B cell (primary cell): ENCODE data around the gene EXOC6. TPM values are rescaled to one million over a fixed set of nuclear protein-coding genes. Genes with fewer than 3 reads are reported as not detected.

Experiments used
- ATAC-seq: fragments of 200-7000 bp; cut with Tn5 transposase; one replicate; pipeline ENCODE4 v1.10.0; 2021; ENCODE audit warnings: low read depth, mild to moderate bottlenecking, moderate number of reproducible peaks, moderate library complexity
- CTCF ChIA-PET: fragments of 350-600 bp; sonication (Branson Sonifier 250); formaldehyde crosslinking; loops from one replicate; lab custom pipeline; 2021; ENCODE audit warnings: antibody characterized with exemption, inconsistent platforms; lab: Charles Lee
- POLR2A ChIA-PET: fragments of 350-600 bp; sonication (Branson Sonifier 250); formaldehyde crosslinking; loops from one replicate; lab custom pipeline; 2021; ENCODE audit warnings: antibody characterized with exemption; lab: Charles Lee
- DNase-seq: peaks from one replicate; pipeline ENCODE4 v3.0.0; 2013
- H2AFZ ChIP-seq: 2 replicates; pipeline ENCODE4 v1.6.1; 2012; ENCODE audit warnings: mild to moderate bottlenecking, low read depth, low read length; ENCODE audit not compliant: insufficient read depth, poor library complexity, severe bottlenecking
- H3K27ac ChIP-seq, 2 donors: 1 replicate in 1 of 2; 2 replicates in 1 of 2; pipeline ENCODE4 v1.5.1; 2012 to 2013; ENCODE audit warnings: low read length in 2 of 2, mild to moderate bottlenecking in 2 of 2, moderate library complexity in 1 of 2
- H3K27me3 ChIP-seq, 4 experiments: fragments of 200-600 bp in 1 of 4; sonication (generic) in 1 of 4; replicated peaks in 1 of 4; 1 replicate in 2 of 4; 2 replicates in 2 of 4; pipeline versions ENCODE4 v1.6.1 to v1.7.0; 2013 to 2016; ENCODE audit warnings: low read length in 3 of 4, mild to moderate bottlenecking in 2 of 4, mixed read lengths in 1 of 4, moderate library complexity in 1 of 4; ENCODE audit not compliant: insufficient read depth in 4 of 4, control insufficient read depth in 3 of 4; ENCODE audit errors: control extremely low read depth in 1 of 4
- H3K36me3 ChIP-seq, 2 experiments: replicated peaks in 1 of 2; 1 replicate in 1 of 2; 2 replicates in 1 of 2; pipeline versions ENCODE4 v1.6.1 to v1.7.1; 2013; ENCODE audit warnings: low read length in 1 of 2; ENCODE audit not compliant: insufficient read depth in 2 of 2, control insufficient read depth in 1 of 2; ENCODE audit errors: control extremely low read depth in 1 of 2, extremely low read depth in 1 of 2
- H3K4me1 ChIP-seq, 2 donors: fragments of 200-600 bp in 1 of 2; sonication (generic) in 1 of 2; 1 replicate in 1 of 2; 2 replicates in 1 of 2; pipeline versions ENCODE4 v1.5.1 to v1.6.1; 2013 to 2017; ENCODE audit warnings: low read length in 2 of 2; ENCODE audit not compliant: control insufficient read depth in 2 of 2, insufficient read depth in 2 of 2
- H3K4me2 ChIP-seq: replicated peaks from 2 replicates; pipeline ENCODE3; 2012; ENCODE audit warnings: mild to moderate bottlenecking, low read depth, low read length; ENCODE audit not compliant: poor library complexity, severe bottlenecking
- H3K4me3 ChIP-seq, 5 experiments: fragments of 200-600 bp in 1 of 5; sonication (generic) in 1 of 5; 1 replicate in 3 of 5; 2 replicates in 2 of 5; pipeline versions ENCODE4 v1.5.1 to v1.7.0; 2011 to 2016; ENCODE audit warnings: low read length in 4 of 5, mild to moderate bottlenecking in 4 of 5, low read depth in 2 of 5, control low read depth in 1 of 5, moderate library complexity in 1 of 5; ENCODE audit not compliant: insufficient read depth in 1 of 5; ENCODE audit errors: control extremely low read depth in 1 of 5, extremely low read depth in 1 of 5
- H3K79me2 ChIP-seq: fragments of 200-600 bp; sonication (generic); one replicate; pipeline ENCODE4 v1.6.0; 2016; ENCODE audit warnings: low read length; ENCODE audit not compliant: control insufficient read depth, insufficient read depth
- H3K9ac ChIP-seq: fragments of 200-600 bp; sonication (generic); 2 replicates; pipeline ENCODE4 v1.6.1; 2017; ENCODE audit warnings: mild to moderate bottlenecking, low read length, moderate library complexity
- H3K9me3 ChIP-seq, 3 donors: one replicate each; pipeline versions ENCODE4 v1.6.1 to v1.7.1; 2013; ENCODE audit warnings: low read length in 2 of 3; ENCODE audit not compliant: control insufficient read depth in 2 of 3, insufficient read depth in 1 of 3; ENCODE audit errors: control extremely low read depth in 1 of 3
- H4K20me1 ChIP-seq: 2 replicates; pipeline ENCODE4 v1.6.0; 2012; ENCODE audit warnings: mild to moderate bottlenecking, low read length; ENCODE audit not compliant: insufficient read depth, control insufficient read depth, poor library complexity, severe bottlenecking
- H3K27ac Mint-ChIP-seq: one replicate; pipeline ENCODE4 v1.8.0; 2021; ENCODE audit warnings: mixed read lengths
- H3K27me3 Mint-ChIP-seq: one replicate; pipeline ENCODE4 v1.8.0; 2021; ENCODE audit warnings: mixed read lengths
- H3K4me1 Mint-ChIP-seq: one replicate; pipeline ENCODE4 v1.8.0; 2021; ENCODE audit warnings: mixed read lengths
- H3K4me3 Mint-ChIP-seq: one replicate; pipeline ENCODE4 v1.8.0; 2021; ENCODE audit warnings: mixed read lengths
- H3K9me3 Mint-ChIP-seq: one replicate; pipeline ENCODE4 v1.8.0; 2022; ENCODE audit warnings: mixed read lengths; ENCODE audit not compliant: insufficient read depth
- CTCF ChIP-seq: fragments of 200-600 bp; IDR thresholded peaks from one replicate; pipeline ENCODE4 v1.8.0; 2022; ENCODE audit warnings: antibody characterized with exemption, mild to moderate bottlenecking
- EZH2 ChIP-seq: IDR thresholded peaks from 2 replicates; pipeline ENCODE4 v1.6.1; 2012; ENCODE audit warnings: borderline replicate concordance, low read depth, mild to moderate bottlenecking, moderate library complexity, low read length; ENCODE audit not compliant: insufficient read depth, poor library complexity, severe bottlenecking
- WGBS: methylation state at CpG from one replicate; pipeline ENCODE4 v1.1.5; 2013; ENCODE audit warnings: missing lambda C conversion rate; ENCODE audit not compliant: insufficient coverage; 5-methylcytosine and 5-hydroxymethylcytosine counted together
- intact Hi-C: fragments of 100-400 bp; cut with micrococcal nuclease; formaldehyde crosslinking; loops from one replicate; pipeline ENCODE4 v1.10.0; 2022
- polyA plus RNA-seq: library from polyadenylated mRNA; depleted of rRNA; stranded (reverse); fragments of >200 nt; gene quantifications from 2 replicates; pipeline ENCODE4 v1.2.3, GENCODE V29; 2012
- total RNA-seq, 2 donors: library from RNA; stranded (reverse); fragments of 120-200 nt in 1 of 2; gene quantifications; 1 replicate in 1 of 2; 2 replicates in 1 of 2; pipeline versions ENCODE4 v1.2.3 to v1.2.4, GENCODE V29; 2013 to 2022

Gene EXOC6
- total and polyA plus RNA-seq, 2 donors (not counting 1 experiment from before 2014, with no cell fraction given): 7.9 to 22.6 TPM

DNA sequence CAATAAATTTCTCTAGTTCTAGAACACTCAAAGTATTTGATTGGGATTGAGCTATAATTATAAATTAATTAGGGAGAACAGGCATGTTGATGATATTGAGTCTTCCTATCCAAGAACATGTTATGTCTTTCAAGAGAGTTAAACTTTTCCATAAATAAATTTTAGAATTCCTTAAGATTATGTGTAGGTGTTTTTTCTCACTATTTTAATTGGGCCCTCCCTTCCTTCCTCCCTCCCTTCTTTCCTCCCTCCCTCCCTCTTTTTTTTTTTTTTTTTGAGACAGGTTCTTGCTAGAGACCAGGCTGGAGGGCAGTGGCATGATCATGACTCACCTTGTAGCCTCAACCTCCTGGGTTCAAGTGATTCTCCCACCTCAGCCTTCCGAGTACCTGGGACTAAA, 20.2 kb downstream of the EXOC6 start:
- no peak overlapping the region for H2AFZ ChIP-seq
- DNase-seq (no peak), ATAC-seq (no peak)
- peaks cover 71% of the 10 kb centered on the region for H3K79me2 ChIP-seq
- no peaks in the 10 kb centered on the region for H3K27me3 ChIP-seq
- intact Hi-C loops: no loop called here
- Mint-ChIP-seq H3K4me3 (no peak overlapping the region), H3K27me3 (no peaks in the 10 kb centered on the region), H3K27ac (no peak overlapping the region), H3K9me3 (no peaks in the 10 kb centered on the region), H3K4me1 (peaks cover 18% of the 10 kb centered on the region)
- H3K9me3 ChIP-seq: peaks cover 0 to 1% (median 0%) of the 10 kb centered on the region in 3 donors
- peaks cover 27% of the 10 kb centered on the region for H4K20me1 ChIP-seq
- CTCF ChIA-PET: interaction anchor here (1.1 kb wide), 1 partner anchor 18 kb away, joined by 5 read pairs; no protein-coding TSS in a partner anchor
- H3K9ac ChIP-seq: no peak overlapping the region
- no peak overlapping the region for H3K27ac ChIP-seq
- H3K4me2 ChIP-seq: no peak overlapping the region
- WGBS: no CpG with 5 or more reads among the region's 1 CpG
- POLR2A ChIA-PET: no interaction called here
- no peak overlapping the region for H3K4me3 ChIP-seq
- peaks cover 2 to 8% of the 10 kb centered on the region in 2 donors for H3K4me1 ChIP-seq
- H3K36me3 ChIP-seq: no peaks in the 10 kb centered on the region
- TF ChIP-seq EZH2 (no peak), CTCF (no peak)

DNA sequence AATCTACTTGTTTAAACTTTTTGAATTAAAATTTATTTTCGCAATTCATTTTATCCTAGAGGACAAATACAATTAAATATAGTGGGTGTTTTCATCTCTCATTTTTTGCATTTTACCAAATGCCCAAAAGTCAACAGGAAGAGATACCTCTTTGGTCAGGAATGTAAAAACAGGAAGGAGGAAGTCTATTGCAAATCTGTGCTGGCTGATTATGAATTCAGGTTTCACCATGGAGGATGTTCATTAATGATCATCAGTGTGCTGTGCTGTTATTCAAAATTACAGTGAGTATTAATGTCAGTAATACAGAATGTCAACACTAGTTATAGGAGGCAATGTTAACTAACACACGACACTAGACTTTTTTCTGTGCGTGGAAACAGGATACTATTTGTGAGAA, 24.7 kb downstream of the EXOC6 start:
- Histone ChIP-seq H3K4me2 (no peak overlapping the region), H3K27ac (no peak overlapping the region), H3K79me2 (peaks cover 83% of the 10 kb centered on the region), H2AFZ (no peak overlapping the region), H3K9me3 (no peaks in the 10 kb centered on the region), H3K4me3 (no peak overlapping the region), H4K20me1 (peaks cover 22% of the 10 kb centered on the region), H3K27me3 (no peaks in the 10 kb centered on the region), H3K4me1 (peaks cover 2 to 20% of the 10 kb centered on the region in 2 donors), H3K9ac (no peak overlapping the region), H3K36me3 (no peaks in the 10 kb centered on the region)
- POLR2A ChIA-PET: no interaction called here
- Mint-ChIP-seq H3K4me1 (peaks cover 36% of the 10 kb centered on the region), H3K27ac (no peak overlapping the region), H3K27me3 (no peaks in the 10 kb centered on the region), H3K9me3 (no peaks in the 10 kb centered on the region), H3K4me3 (no peak overlapping the region)
- intact Hi-C loops: no loop called here
- ATAC-seq (no peak), DNase-seq (no peak)
- no peak for TF ChIP-seq CTCF
- no peak for TF ChIP-seq EZH2
- WGBS: no CpG with 5 or more reads among the region's 3 CpGs
- CTCF ChIA-PET: interaction anchor here (1.0 to 2.0 kb wide), 2 partner anchors 7 to 9 kb away, joined by 3 to 6 read pairs; no protein-coding TSS in a partner anchor
